K562 (cell line): ENCODE data around the gene RMP24.

ENCODE experiments used
- ATAC-seq: fragments of 200-7000 bp; cut with Tn5 transposase; 3 replicates; pipeline ENCODE4 v1.9.1; 2020; ENCODE audit warnings: moderate library complexity
- BruUV-seq: library from RNA; stranded (reverse); fragments of 400-500 nt; replicated peaks from 2 replicates; lab custom pipeline; 2021; lab: Mats Ljungman, UMichigan
- CTCF ChIA-PET: fragments of 300-600 bp; formaldehyde crosslinking; extraction: SDS; loops from one replicate; lab custom pipeline; 2021; ENCODE audit warnings: low intra/inter-chr PET ratio; lab: Yijun Ruan, JAX
- POLR2A ChIA-PET: fragments of 300-600, 350-650 bp; sonication (Branson Sonifier 250); formaldehyde crosslinking; extraction: SDS; loops from one replicate; lab custom pipeline; 2021; ENCODE audit warnings: antibody characterized with exemption, inconsistent platforms; lab: Yijun Ruan, JAX
- DNase-seq, 4 experiments: peaks; one replicate each; pipeline versions ENCODE4 v3.0.0 to v3.0.0-alpha.2; 2011 to 2018; ENCODE audit warnings: low spot score in 3 of 4, mixed read lengths in 3 of 4; ENCODE audit errors: extremely low read depth in 1 of 4
- FAIRE-seq: peaks from 2 replicates; lab custom pipeline; 2011; peaks lifted over from hg19 to GRCh38; lab: Jason Lieb, UNC
- H2AFZ ChIP-seq: 2 replicates; pipeline ENCODE4 v1.6.0; 2011; ENCODE audit warnings: low read depth, low read length, control low read depth, inconsistent platforms
- H3K27ac ChIP-seq: fragments of 200-600 bp; 3 replicates; pipeline ENCODE4 v1.8.0; 2011; ENCODE audit warnings: low read depth, mild to moderate bottlenecking, control low read depth, inconsistent platforms, low read length, moderate library complexity, mixed read lengths; ENCODE audit errors: extremely low read depth
- H3K27me3 ChIP-seq, 2 experiments: fragments of 300-600 bp in 1 of 2; 2 replicates in 1 of 2; 3 replicates in 1 of 2; pipeline versions ENCODE4 v1.6.0 to v1.8.0; 2011; ENCODE audit warnings: inconsistent platforms in 2 of 2, low read length in 2 of 2, mild to moderate bottlenecking in 1 of 2, mixed read lengths in 1 of 2, moderate library complexity in 1 of 2; ENCODE audit not compliant: control insufficient read depth in 2 of 2, insufficient read depth in 2 of 2
- H3K36me3 ChIP-seq: fragments of 300-600 bp; 3 replicates; pipeline ENCODE4 v1.8.0; 2011; ENCODE audit warnings: mild to moderate bottlenecking, low read length, inconsistent platforms; ENCODE audit not compliant: control insufficient read depth, insufficient read depth
- H3K4me1 ChIP-seq, 2 experiments: fragments of 200-600 bp in 1 of 2; replicated peaks in 1 of 2; 2 replicates in 1 of 2; 3 replicates in 1 of 2; pipeline versions ENCODE4 v1.5.1 to v1.8.0; 2011; ENCODE audit warnings: inconsistent platforms in 2 of 2, low read length in 2 of 2, mild to moderate bottlenecking in 1 of 2, mixed read lengths in 1 of 2, moderate library complexity in 1 of 2; ENCODE audit not compliant: control insufficient read depth in 2 of 2, insufficient read depth in 2 of 2
- H3K4me2 ChIP-seq: 2 replicates; pipeline ENCODE4 v1.6.1; 2011; ENCODE audit warnings: low read length, control low read depth, inconsistent platforms, mixed read lengths; ENCODE audit not compliant: insufficient read depth
- H3K4me3 ChIP-seq: fragments of 200-600 bp; sonication (generic), shearing (Covaris generic); 2 replicates; pipeline ENCODE4 v1.5.1; 2016; ENCODE audit warnings: control low read depth, inconsistent platforms
- H3K79me2 ChIP-seq: fragments of 200-600 bp; 3 replicates; pipeline ENCODE4 v1.8.0; 2011; ENCODE audit warnings: low read length, inconsistent platforms; ENCODE audit not compliant: control insufficient read depth, insufficient read depth
- H3K9ac ChIP-seq, 2 experiments: 2 replicates each; pipeline versions ENCODE4 v1.6.0 to v1.6.1; 2011; ENCODE audit warnings: low read depth in 2 of 2, low read length in 2 of 2, control low read depth in 1 of 2, inconsistent platforms in 1 of 2, mild to moderate bottlenecking in 1 of 2, mixed read lengths in 1 of 2; ENCODE audit not compliant: insufficient read depth in 1 of 2
- H3K9me1 ChIP-seq: one replicate; pipeline ENCODE4 v1.6.0; 2011; ENCODE audit warnings: inconsistent platforms, mild to moderate bottlenecking, low read length, moderate library complexity; ENCODE audit not compliant: control insufficient read depth, insufficient read depth
- H3K9me3 ChIP-seq: replicated peaks from 2 replicates; pipeline ENCODE4 v1.5.1; 2011; ENCODE audit warnings: low read depth, low read length, inconsistent platforms; ENCODE audit not compliant: control insufficient read depth, insufficient read depth
- H4K20me1 ChIP-seq: replicated peaks from 2 replicates; pipeline ENCODE4 v1.6.1; 2011; ENCODE audit warnings: low read length, inconsistent platforms, mixed read lengths; ENCODE audit not compliant: control insufficient read depth, insufficient read depth
- CC2D1A ChIP-seq: fragments of 450-650 bp; IDR thresholded peaks from 2 replicates; pipeline ENCODE4 v1.6.1; 2017; ENCODE audit warnings: mild to moderate bottlenecking
- CHAMP1 ChIP-seq: fragments of 450-650 bp; IDR thresholded peaks from 2 replicates; pipeline ENCODE4 v1.6.1; 2016; ENCODE audit warnings: mild to moderate bottlenecking
- CTCF ChIP-seq, 3 experiments: IDR thresholded peaks in 2 of 3; conservative IDR thresholded peaks in 1 of 3; 2 replicates each; pipeline ENCODE4 v1.5.1; 2011 to 2012; ENCODE audit warnings: low read length in 3 of 3, mild to moderate bottlenecking in 3 of 3, control low read depth in 2 of 3, improper control_type of control experiment in 1 of 3, inconsistent platforms in 1 of 3, low read depth in 1 of 3, mixed read lengths in 1 of 3, moderate library complexity in 1 of 3; ENCODE audit not compliant: insufficient read depth in 2 of 3
- HIVEP1 ChIP-seq: fragments of 250-450 bp; sonication (Bioruptor Pico); IDR thresholded peaks from 2 replicates; pipeline ENCODE4 v1.4.0; 2020; ENCODE audit warnings: mild to moderate bottlenecking
- LEF1 ChIP-seq: fragments of 450-650 bp; IDR thresholded peaks from 2 replicates; pipeline ENCODE4 v1.6.1; 2016; ENCODE audit warnings: mild to moderate bottlenecking
- MAZ ChIP-seq, 2 experiments: fragments of 450-650 bp in 1 of 2; sonication (generic) in 1 of 2; formaldehyde crosslinking; IDR thresholded peaks in 1 of 2; conservative IDR thresholded peaks in 1 of 2; 2 replicates each; pipeline versions ENCODE4 v1.4.0 to v1.5.0; 2020; ENCODE audit warnings: mild to moderate bottlenecking in 1 of 2, missing genetic modification reagents in 1 of 2
- NONO ChIP-seq, 2 experiments: fragments of 200-400 bp in 1 of 2; fragments of 450-650 bp in 1 of 2; formaldehyde crosslinking in 1 of 2; IDR thresholded peaks; 2 replicates each; pipeline ENCODE4 v1.6.1; 2017; ENCODE audit warnings: low read depth in 2 of 2, mild to moderate bottlenecking in 2 of 2, moderate library complexity in 2 of 2, low read length in 1 of 2
- SMARCC2 ChIP-seq: fragments of 450-650 bp; IDR thresholded peaks from 2 replicates; pipeline ENCODE4 v1.6.1; 2017; ENCODE audit warnings: antibody characterized with exemption, moderate library complexity, mild to moderate bottlenecking, low read depth
- WGBS: fragments of 100-300 bp; shearing (Covaris generic); methylation state at CpG from one replicate; pipeline ENCODE4 v1.1.6; 2016; ENCODE audit warnings: low coverage, mixed read lengths; ENCODE audit not compliant: insufficient coverage; ENCODE audit errors: missing lambda C conversion rate; 5-methylcytosine and 5-hydroxymethylcytosine counted together
- in situ Hi-C: fragments of 300-500 bp; cut with MboI; formaldehyde crosslinking; loops from 4 replicates; pipeline ENCODE4 v1.15.0; 2018; ENCODE audit warnings: inconsistent platforms, mixed read lengths
- intact Hi-C: fragments of 100-400 bp; cut with micrococcal nuclease; formaldehyde crosslinking; loops from 2 replicates; pipeline ENCODE4 v1.14.2; 2022

The RMP24 gene

GRCh38 chr18:35942661-35943060, 29.8 kb upstream of the RMP24 start:
- Histone ChIP-seq H4K20me1 (no peaks in the 10 kb centered on the region), H3K9me3 (no peaks in the 10 kb centered on the region), H3K4me2 (no peak overlapping the region), H3K27me3 (peaks cover 0 to 5% of the 10 kb centered on the region in 2 experiments; a peak in 3 of 5 replicates), H3K4me1 (no peaks in the 10 kb centered on the region; a peak in 1 of 5 replicates), H3K36me3 (no peaks in the 10 kb centered on the region), H3K9me1 (no peaks in the 10 kb centered on the region), H3K4me3 (no peak overlapping the region), H3K79me2 (no peaks in the 10 kb centered on the region), H3K27ac (no peak overlapping the region)
- intact Hi-C loops, result no loop called here
- DNase-seq, result no peak
- no TSS peak for BruUV-seq
- WGBS, result 0% methylated on average over 6 of the region's 6 CpGs
- no peak for FAIRE-seq
- in situ Hi-C loops, result no loop called here
- TF ChIP-seq CTCF (IDR thresholded peaks at IDR 0.05 in 2 of 3, conservative IDR thresholded peaks at IDR 0.05 in 1 of 3; ENCODE audit: insufficient read depth in 2 of 3, low read depth in 1 of 3, low read length in 3 of 3), result peak in 1 of 3 experiments; percentile 10; a peak in 1 of 6 replicates
- no peak for TF ChIP-seq MAZ (CRISPR knock-in tag; conservative IDR thresholded peaks at IDR 0.05 in 1 of 2, IDR thresholded peaks at IDR 0.05 in 1 of 2)
- TF ChIP-seq, all 486 proteins: peak for 1
- ATAC-seq, result peak; percentile 50; the same call in 1 of the 3 replicates
- Histone ChIP-seq H3K9ac (no peak overlapping the region), H2AFZ (no peak overlapping the region)
- POLR2A ChIA-PET, result interaction anchor here (0.5 kb wide), 1 partner anchor 195 kb away, joined by 3 read pairs; no protein-coding TSS in a partner anchor
- CTCF ChIA-PET, result no interaction called here

GRCh38 chr18:35948080-35948479, 24.4 kb upstream of the RMP24 start:
- Histone ChIP-seq H3K4me1 (peaks cover 0 to 7% of the 10 kb centered on the region in 2 experiments; a peak in 2 of 5 replicates), H3K36me3 (no peaks in the 10 kb centered on the region), H3K4me3 (no peak overlapping the region), H3K79me2 (no peaks in the 10 kb centered on the region), H4K20me1 (no peaks in the 10 kb centered on the region), H3K9ac (no peak overlapping the region), H3K9me3 (no peaks in the 10 kb centered on the region), H3K4me2 (no peak overlapping the region), H3K27me3 (peaks cover 0 to 13% of the 10 kb centered on the region in 2 experiments; a peak in 4 of 5 replicates), H2AFZ (no peak overlapping the region), H3K27ac (no peak overlapping the region), H3K9me1 (no peaks in the 10 kb centered on the region)
- ChIA-PET CTCF (no interaction called here), POLR2A (interaction anchor here (0.6 kb wide), 2 partner anchors 549 to 804 kb away, joined by 3 read pairs; no protein-coding TSS in a partner anchor)
- ATAC-seq (no peak), FAIRE-seq (no peak), DNase-seq (no peak)
- BruUV-seq, result no TSS peak
- WGBS, result 11% methylated on average over 3 of the region's 3 CpGs
- intact Hi-C loops (no loop called here), in situ Hi-C loops (no loop called here)
- TF ChIP-seq CC2D1A, result no peak
- no peak for TF ChIP-seq HIVEP1 (CRISPR knock-in tag)
- TF ChIP-seq LEF1, result no peak
- TF ChIP-seq CHAMP1, result no peak
- TF ChIP-seq NONO (IDR thresholded peaks at IDR 0.05; ENCODE audit: low read depth in 2 of 2, low read length in 1 of 2), result no peak
- TF ChIP-seq SMARCC2, result no peak
